Activated CD8-positive, alpha-beta memory T cell treated with anti-CD3 and anti-CD28 coated beads, Interleukin-2, amount 50 U/mL, for 24 hours (primary cell): ENCODE measurements around the gene MAGEA6.
"Not testable (repeated sequence)": the region's sequence is repeated elsewhere in the genome, so short reads cannot be mapped to it uniquely, and the experiment has no call there.

Experiments
- DNase-seq: peaks from one replicate; pipeline ENCODE4 v3.0.0-alpha.2; 2020; ENCODE audit errors: extremely low read depth

Gene MAGEA6

GRCh38 chrX:152734143-152734858 is 35.2 kb downstream of the MAGEA6 start:
- DNase-seq: not testable (repeated sequence)

- no peak for DNase-seq
Measured at GRCh38 chrX:152733261-152733975, 36.1 kb downstream of the MAGEA6 start, which contains the start of the genes CSAG1 and MAGEA12. TSS of gene CSAG1 (minus strand) at chrX:152733721. CDS start at chrX:152732460, 1,261 bp downstream. TSS of gene MAGEA12 (plus strand) at chrX:152733757. CDS start at chrX:152736162, 2,405 bp downstream.

- DNase-seq: no peak
Measured at GRCh38 chrX:152725409-152725808, 44.1 kb downstream of the MAGEA6 start.
